Measurements from ENCODE around the gene PIP5K1B. TPM values are rescaled to one million over a fixed set of nuclear protein-coding genes. Genes with fewer than 3 reads are reported as not detected.
"Not testable (repeated sequence)": the region's sequence is repeated elsewhere in the genome, so short reads cannot be mapped to it uniquely, and the experiment has no call there.

PIP5K1B gene
- polyA plus RNA-seq, 2 donors: 0.14 to 0.35 TPM

- no peaks in the 10 kb centered on the region for H3K9me3 ChIP-seq (ENCODE audit: control insufficient read depth in 2 of 2, insufficient read depth in 1 of 2, low read depth in 1 of 2, low read length in 1 of 2)
- WGBS, 2 donors: 27 to 37% methylated on average over 6 of the region's 6 CpGs
- no peaks in the 10 kb centered on the region for H3K4me1 ChIP-seq (ENCODE audit: control insufficient read depth in 2 of 2, insufficient read depth in 2 of 2, low read length in 1 of 2)
- no peaks in the 10 kb centered on the region for H3K36me3 ChIP-seq (ENCODE audit: control insufficient read depth in 2 of 2, insufficient read depth in 2 of 2, low read length in 1 of 2)
- no peak overlapping the region for H3K4me3 ChIP-seq (ENCODE audit: low read depth in 1 of 2, low read length in 2 of 2)
- peaks cover 0 to 3% of the 10 kb centered on the region in 2 donors for H3K27me3 ChIP-seq (ENCODE audit: control insufficient read depth in 1 of 2, insufficient read depth in 2 of 2, low read length in 2 of 2)
- no peak overlapping the region for H3K27ac ChIP-seq (ENCODE audit: low read depth in 2 of 2, low read length in 1 of 2)
These were observed 15.0 kb upstream of the PIP5K1B start for GRCh38 chr9:68690088-68690487.

- H3K9me3 ChIP-seq (ENCODE audit: control insufficient read depth in 2 of 2, insufficient read depth in 1 of 2, low read depth in 1 of 2, low read length in 1 of 2): no peaks in the 10 kb centered on the region
- peaks cover 0 to 3% of the 10 kb centered on the region in 2 donors for H3K27me3 ChIP-seq (ENCODE audit: control insufficient read depth in 1 of 2, insufficient read depth in 2 of 2, low read length in 2 of 2)
- H3K36me3 ChIP-seq (ENCODE audit: control insufficient read depth in 2 of 2, insufficient read depth in 2 of 2, low read length in 1 of 2): no peaks in the 10 kb centered on the region
- H3K4me3 ChIP-seq (ENCODE audit: low read depth in 1 of 2, low read length in 2 of 2): no peak overlapping the region
- no peak overlapping the region for H3K27ac ChIP-seq (ENCODE audit: low read depth in 2 of 2, low read length in 1 of 2)
- WGBS, 2 donors: 77 to 78% methylated on average over 8 of the region's 8 CpGs
- H3K4me1 ChIP-seq (ENCODE audit: control insufficient read depth in 2 of 2, insufficient read depth in 2 of 2, low read length in 1 of 2): no peaks in the 10 kb centered on the region
These were observed 12.5 kb upstream of the PIP5K1B start for GRCh38 chr9:68692519-68692918.

- Histone ChIP-seq H3K4me1 (ENCODE audit: control insufficient read depth in 2 of 2, insufficient read depth in 2 of 2, low read length in 1 of 2) (no peaks in the 10 kb centered on the region), H3K4me3 (ENCODE audit: low read depth in 1 of 2, low read length in 2 of 2) (no peak overlapping the region), H3K9me3 (ENCODE audit: control insufficient read depth in 2 of 2, insufficient read depth in 1 of 2, low read depth in 1 of 2, low read length in 1 of 2) (no peaks in the 10 kb centered on the region), H3K36me3 (ENCODE audit: control insufficient read depth in 2 of 2, insufficient read depth in 2 of 2, low read length in 1 of 2) (no peaks in the 10 kb centered on the region), H3K27ac (ENCODE audit: low read depth in 2 of 2, low read length in 1 of 2) (no peak overlapping the region), H3K27me3 (ENCODE audit: control insufficient read depth in 1 of 2, insufficient read depth in 2 of 2, low read length in 2 of 2) (peaks cover 0 to 3% of the 10 kb centered on the region in 2 donors)
- WGBS, 2 donors: 74% methylated on average over 4 of the region's 4 CpGs
These were observed 10.9 kb upstream of the PIP5K1B start for GRCh38 chr9:68694125-68694524.

- H3K27me3 ChIP-seq (ENCODE audit: control insufficient read depth in 1 of 2, insufficient read depth in 2 of 2, low read length in 2 of 2): peaks cover 0 to 5% of the 10 kb centered on the region in 2 donors
- H3K36me3 ChIP-seq (ENCODE audit: control insufficient read depth in 2 of 2, insufficient read depth in 2 of 2, low read length in 1 of 2): no peaks in the 10 kb centered on the region
- no peaks in the 10 kb centered on the region for H3K4me1 ChIP-seq (ENCODE audit: control insufficient read depth in 2 of 2, insufficient read depth in 2 of 2, low read length in 1 of 2)
- H3K27ac ChIP-seq (ENCODE audit: low read depth in 2 of 2, low read length in 1 of 2): no peak overlapping the region
- no peaks in the 10 kb centered on the region for H3K9me3 ChIP-seq (ENCODE audit: control insufficient read depth in 2 of 2, insufficient read depth in 1 of 2, low read depth in 1 of 2, low read length in 1 of 2)
- no peak overlapping the region for H3K4me3 ChIP-seq (ENCODE audit: low read depth in 1 of 2, low read length in 2 of 2)
- WGBS, 2 donors: 64 to 65% methylated on average over 4 of the region's 4 CpGs
These were observed 7.2 kb upstream of the PIP5K1B start for GRCh38 chr9:68697851-68698250.

- no peak overlapping the region for H3K4me3 ChIP-seq (ENCODE audit: low read depth in 1 of 2, low read length in 2 of 2)
- no peak overlapping the region for H3K27ac ChIP-seq (ENCODE audit: low read depth in 2 of 2, low read length in 1 of 2)
- H3K27me3 ChIP-seq (ENCODE audit: control insufficient read depth in 1 of 2, insufficient read depth in 2 of 2, low read length in 2 of 2): peaks cover 0 to 5% of the 10 kb centered on the region in 2 donors
- no peaks in the 10 kb centered on the region for H3K4me1 ChIP-seq (ENCODE audit: control insufficient read depth in 2 of 2, insufficient read depth in 2 of 2, low read length in 1 of 2)
- 79 to 84% methylated on average over 6 of the region's 6 CpGs for WGBS, 2 donors
- no peaks in the 10 kb centered on the region for H3K9me3 ChIP-seq (ENCODE audit: control insufficient read depth in 2 of 2, insufficient read depth in 1 of 2, low read depth in 1 of 2, low read length in 1 of 2)
- H3K36me3 ChIP-seq (ENCODE audit: control insufficient read depth in 2 of 2, insufficient read depth in 2 of 2, low read length in 1 of 2): no peaks in the 10 kb centered on the region
These were observed 6.0 kb upstream of the PIP5K1B start for GRCh38 chr9:68698943-68699509.

- H3K27ac ChIP-seq (ENCODE audit: low read depth in 2 of 2, low read length in 1 of 2); H3K4me1 ChIP-seq (ENCODE audit: control insufficient read depth in 2 of 2, insufficient read depth in 2 of 2, low read length in 1 of 2); H3K36me3 ChIP-seq (ENCODE audit: control insufficient read depth in 2 of 2, insufficient read depth in 2 of 2, low read length in 1 of 2); H3K27me3 ChIP-seq (ENCODE audit: control insufficient read depth in 1 of 2, insufficient read depth in 2 of 2, low read length in 2 of 2); H3K9me3 ChIP-seq (ENCODE audit: control insufficient read depth in 2 of 2, insufficient read depth in 1 of 2, low read depth in 1 of 2, low read length in 1 of 2); H3K4me3 ChIP-seq (ENCODE audit: low read depth in 1 of 2, low read length in 2 of 2): not testable (repeated sequence)
- WGBS, 2 donors: 80 to 81% methylated on average over 2 of the region's 2 CpGs
These were observed 5.4 kb upstream of the PIP5K1B start for GRCh38 chr9:68699625-68700024.

GRCh38 chr9:68702493-68702892 lies 2.5 kb upstream of the PIP5K1B start:
- H3K27me3 ChIP-seq (ENCODE audit: control insufficient read depth in 1 of 2, insufficient read depth in 2 of 2, low read length in 2 of 2): peaks cover 4 to 9% of the 10 kb centered on the region in 2 donors
- H3K27ac ChIP-seq (ENCODE audit: low read depth in 2 of 2, low read length in 1 of 2): no peak overlapping the region
- H3K4me3 ChIP-seq (ENCODE audit: low read depth in 1 of 2, low read length in 2 of 2): no peak overlapping the region
- H3K9me3 ChIP-seq (ENCODE audit: control insufficient read depth in 2 of 2, insufficient read depth in 1 of 2, low read depth in 1 of 2, low read length in 1 of 2): no peaks in the 10 kb centered on the region
- H3K4me1 ChIP-seq (ENCODE audit: control insufficient read depth in 2 of 2, insufficient read depth in 2 of 2, low read length in 1 of 2): peaks cover 6 to 10% of the 10 kb centered on the region in 2 donors
- WGBS, 2 donors: 63 to 65% methylated on average over 3 of the region's 3 CpGs
- no peaks in the 10 kb centered on the region for H3K36me3 ChIP-seq (ENCODE audit: control insufficient read depth in 2 of 2, insufficient read depth in 2 of 2, low read length in 1 of 2)

GRCh38 chr9:68703672-68704071 lies 1.4 kb upstream of the PIP5K1B start:
- 73 to 79% methylated on average over 6 of the region's 6 CpGs for WGBS, 2 donors
- H3K4me1 ChIP-seq (ENCODE audit: control insufficient read depth in 2 of 2, insufficient read depth in 2 of 2, low read length in 1 of 2): peaks cover 6 to 10% of the 10 kb centered on the region in 2 donors
- H3K27ac ChIP-seq (ENCODE audit: low read depth in 2 of 2, low read length in 1 of 2): no peak overlapping the region
- no peaks in the 10 kb centered on the region for H3K36me3 ChIP-seq (ENCODE audit: control insufficient read depth in 2 of 2, insufficient read depth in 2 of 2, low read length in 1 of 2)
- H3K4me3 ChIP-seq (ENCODE audit: low read depth in 1 of 2, low read length in 2 of 2): no peak overlapping the region
- H3K27me3 ChIP-seq (ENCODE audit: control insufficient read depth in 1 of 2, insufficient read depth in 2 of 2, low read length in 2 of 2): peaks cover 4 to 11% of the 10 kb centered on the region in 2 donors
- H3K9me3 ChIP-seq (ENCODE audit: control insufficient read depth in 2 of 2, insufficient read depth in 1 of 2, low read depth in 1 of 2, low read length in 1 of 2): no peaks in the 10 kb centered on the region

GRCh38 chr9:68704498-68704813 lies 584 bp upstream of the PIP5K1B start:
- Histone ChIP-seq H3K4me3 (ENCODE audit: low read depth in 1 of 2, low read length in 2 of 2) (peak overlapping the region; percentile 54 to 64), H3K27me3 (ENCODE audit: control insufficient read depth in 1 of 2, insufficient read depth in 2 of 2, low read length in 2 of 2) (peaks cover 6 to 11% of the 10 kb centered on the region in 2 donors), H3K4me1 (ENCODE audit: control insufficient read depth in 2 of 2, insufficient read depth in 2 of 2, low read length in 1 of 2) (peaks cover 6 to 10% of the 10 kb centered on the region in 2 donors), H3K36me3 (ENCODE audit: control insufficient read depth in 2 of 2, insufficient read depth in 2 of 2, low read length in 1 of 2) (no peaks in the 10 kb centered on the region), H3K9me3 (ENCODE audit: control insufficient read depth in 2 of 2, insufficient read depth in 1 of 2, low read depth in 1 of 2, low read length in 1 of 2) (no peaks in the 10 kb centered on the region), H3K27ac (ENCODE audit: low read depth in 2 of 2, low read length in 1 of 2) (no peak overlapping the region)
- 3 to 4% methylated on average over 11 of the region's 11 CpGs for WGBS, 2 donors

- H3K4me1 ChIP-seq (ENCODE audit: control insufficient read depth in 2 of 2, insufficient read depth in 2 of 2, low read length in 1 of 2): peaks cover 6 to 10% of the 10 kb centered on the region in 2 donors
- H3K9me3 ChIP-seq (ENCODE audit: control insufficient read depth in 2 of 2, insufficient read depth in 1 of 2, low read depth in 1 of 2, low read length in 1 of 2): no peaks in the 10 kb centered on the region
- WGBS, 2 donors: 1 to 2% methylated on average over 47 to 62 of the region's 62 CpGs
- H3K27me3 ChIP-seq (ENCODE audit: control insufficient read depth in 1 of 2, insufficient read depth in 2 of 2, low read length in 2 of 2): peaks cover 6 to 11% of the 10 kb centered on the region in 2 donors
- H3K36me3 ChIP-seq (ENCODE audit: control insufficient read depth in 2 of 2, insufficient read depth in 2 of 2, low read length in 1 of 2): no peaks in the 10 kb centered on the region
- H3K27ac ChIP-seq (ENCODE audit: low read depth in 2 of 2, low read length in 1 of 2): no peak overlapping the region
- H3K4me3 ChIP-seq (ENCODE audit: low read depth in 1 of 2, low read length in 2 of 2): peak overlapping the region; percentile 54 to 64
These were observed 707 bp downstream of the PIP5K1B start for GRCh38 chr9:68705531-68706362.

All from esophagus (tissue), 2 donors.